Parathyroid adenoma (tissue), 2 donors: ENCODE measurements around the gene SLC7A1.

ENCODE experiments used
- H2AFZ ChIP-seq: fragments of 300-600 bp; sonication (generic); one replicate; pipeline ENCODE4 v1.7.0; 2017; ENCODE audit warnings: antibody characterized with exemption, mild to moderate bottlenecking
- H3K27ac ChIP-seq: fragments of 300-600 bp; sonication (generic); one replicate; pipeline ENCODE4 v1.7.0; 2017
- H3K27me3 ChIP-seq: fragments of 300-600 bp; sonication (generic); one replicate; pipeline ENCODE4 v1.7.0; 2017; ENCODE audit warnings: low read length; ENCODE audit not compliant: control insufficient read depth, insufficient read depth
- H3K36me3 ChIP-seq: fragments of 300-600 bp; sonication (generic); one replicate; pipeline ENCODE4 v1.7.0; 2017; ENCODE audit warnings: low read length; ENCODE audit not compliant: control insufficient read depth, insufficient read depth
- H3K4me1 ChIP-seq: fragments of 300-600 bp; sonication (generic); one replicate; pipeline ENCODE4 v1.7.0; 2017; ENCODE audit warnings: control low read depth
- H3K4me2 ChIP-seq: fragments of 300-600 bp; sonication (generic); one replicate; pipeline ENCODE4 v1.7.0; 2017; ENCODE audit warnings: low read length
- H3K4me3 ChIP-seq: fragments of 300-600 bp; sonication (generic); one replicate; pipeline ENCODE4 v1.7.0; 2017; ENCODE audit warnings: low read depth, low read length
- H3K79me2 ChIP-seq: fragments of 300-600 bp; sonication (generic); one replicate; pipeline ENCODE4 v1.7.0; 2017; ENCODE audit warnings: control low read depth
- H3K9ac ChIP-seq: fragments of 300-600 bp; sonication (generic); one replicate; pipeline ENCODE4 v1.7.0; 2017; ENCODE audit warnings: mild to moderate bottlenecking
- H3K9me3 ChIP-seq: fragments of 300-600 bp; sonication (generic); one replicate; pipeline ENCODE4 v1.7.0; 2017; ENCODE audit warnings: low read length; ENCODE audit not compliant: control insufficient read depth
- CTCF ChIP-seq: fragments of 300-600 bp; sonication (generic); IDR thresholded peaks from one replicate; pipeline ENCODE4 v1.7.0; 2017; ENCODE audit warnings: antibody characterized with exemption, mild to moderate bottlenecking
- donor health status: primary hyperparathyroidism.

Gene SLC7A1

GRCh38 chr13:29524176-29524575, 71.3 kb downstream of the SLC7A1 start:
- H2AFZ ChIP-seq = no peak overlapping the region
- TF ChIP-seq CTCF = no peak
- H3K27ac ChIP-seq = no peak overlapping the region
- H3K4me2 ChIP-seq = no peak overlapping the region
- H3K4me1 ChIP-seq = no peaks in the 10 kb centered on the region
- no peaks in the 10 kb centered on the region for H3K27me3 ChIP-seq
- no peak overlapping the region for H3K9ac ChIP-seq
- H3K9me3 ChIP-seq = no peaks in the 10 kb centered on the region
- H3K4me3 ChIP-seq = no peak overlapping the region
- H3K79me2 ChIP-seq = no peaks in the 10 kb centered on the region
- no peaks in the 10 kb centered on the region for H3K36me3 ChIP-seq

- TF ChIP-seq CTCF = no peak
- Histone ChIP-seq H3K27me3 (no peaks in the 10 kb centered on the region), H3K4me1 (no peaks in the 10 kb centered on the region), H3K9me3 (no peaks in the 10 kb centered on the region), H3K9ac (no peak overlapping the region), H3K4me3 (no peak overlapping the region), H2AFZ (no peak overlapping the region), H3K36me3 (no peaks in the 10 kb centered on the region), H3K4me2 (no peak overlapping the region), H3K27ac (no peak overlapping the region), H3K79me2 (no peaks in the 10 kb centered on the region)
These were observed 72.1 kb downstream of the SLC7A1 start for GRCh38 chr13:29523199-29523961.

- Histone ChIP-seq H3K9me3 (no peaks in the 10 kb centered on the region), H3K4me2 (no peak overlapping the region), H2AFZ (no peak overlapping the region), H3K36me3 (no peaks in the 10 kb centered on the region), H3K27me3 (no peaks in the 10 kb centered on the region), H3K4me3 (no peak overlapping the region), H3K27ac (no peak overlapping the region), H3K79me2 (no peaks in the 10 kb centered on the region), H3K4me1 (no peaks in the 10 kb centered on the region), H3K9ac (no peak overlapping the region)
- TF ChIP-seq CTCF = no peak
These were observed 73.3 kb downstream of the SLC7A1 start for GRCh38 chr13:29522044-29522685.

GRCh38 chr13:29521336-29521735, 74.2 kb downstream of the SLC7A1 start:
- Histone ChIP-seq H3K79me2 (no peaks in the 10 kb centered on the region), H3K27ac (no peak overlapping the region), H3K4me2 (no peak overlapping the region), H2AFZ (no peak overlapping the region), H3K4me3 (no peak overlapping the region), H3K9me3 (no peaks in the 10 kb centered on the region), H3K27me3 (no peaks in the 10 kb centered on the region), H3K4me1 (no peaks in the 10 kb centered on the region), H3K9ac (no peak overlapping the region), H3K36me3 (no peaks in the 10 kb centered on the region)
- TF ChIP-seq CTCF = no peak

GRCh38 chr13:29520671-29521070, 74.8 kb downstream of the SLC7A1 start:
- Histone ChIP-seq H3K4me1 (no peaks in the 10 kb centered on the region), H3K27me3 (no peaks in the 10 kb centered on the region), H3K36me3 (no peaks in the 10 kb centered on the region), H3K79me2 (no peaks in the 10 kb centered on the region), H2AFZ (no peak overlapping the region), H3K9me3 (no peaks in the 10 kb centered on the region), H3K9ac (no peak overlapping the region), H3K4me3 (no peak overlapping the region), H3K4me2 (no peak overlapping the region), H3K27ac (no peak overlapping the region)
- TF ChIP-seq CTCF = no peak
